Heart left ventricle (tissue), 16 donors: ENCODE data around the gene ANKRD44. TPM values are rescaled to one million over a fixed set of nuclear protein-coding genes. Genes with fewer than 3 reads are reported as not detected.
A peak's percentile ranks its signal among the peaks of the same experiment; 100 is the strongest.

Experiments
- ATAC-seq, 4 donors: fragments of 200-7000 bp; cut with Tn5 transposase; one replicate each; pipeline ENCODE4 v1.9.1; 2020 to 2022; ENCODE audit warnings: moderate library complexity in 4 of 4, mild to moderate bottlenecking in 3 of 4, moderate number of reproducible peaks in 1 of 4
- DNase-seq, 5 donors: peaks; one replicate each; pipeline ENCODE4 v3.0.0-alpha.2; 2020
- H3K27ac ChIP-seq, 12 donors: fragments of 200-600 bp; sonication (generic) in 4 of 12; one replicate each; pipeline versions ENCODE4 v1.5.0 to v1.8.0; 2016 to 2022; ENCODE audit warnings: mild to moderate bottlenecking in 2 of 12
- H3K27me3 ChIP-seq, 9 donors: fragments of 200-600 bp; sonication (generic) in 2 of 9; one replicate each; pipeline versions ENCODE4 v1.5.1 to v1.8.0; 2016 to 2022; ENCODE audit warnings: mild to moderate bottlenecking in 3 of 9
- H3K36me3 ChIP-seq, 9 donors: fragments of 200-600 bp; sonication (generic) in 2 of 9; one replicate each; pipeline versions ENCODE4 v1.5.0 to v1.8.0; 2018 to 2022; ENCODE audit warnings: mild to moderate bottlenecking in 2 of 9
- H3K4me1 ChIP-seq, 12 donors: fragments of 200-600 bp; sonication (generic) in 4 of 12; one replicate each; pipeline versions ENCODE4 v1.5.0 to v1.8.0; 2016 to 2022; ENCODE audit warnings: mild to moderate bottlenecking in 3 of 12
- H3K4me3 ChIP-seq, 12 donors: fragments of 200-600 bp; sonication (generic) in 4 of 12; one replicate each; pipeline versions ENCODE4 v1.5.0 to v1.8.0; 2017 to 2022; ENCODE audit warnings: mild to moderate bottlenecking in 9 of 12, moderate library complexity in 4 of 12
- H3K9me3 ChIP-seq, 12 donors: fragments of 200-600 bp; sonication (generic) in 4 of 12; one replicate each; pipeline versions ENCODE4 v1.5.0 to v1.8.0; 2016 to 2022; ENCODE audit warnings: mild to moderate bottlenecking in 1 of 12
- POLR2A ChIP-seq, 2 donors: fragments of 450-650 bp; IDR thresholded peaks; one replicate each; pipeline ENCODE4 v1.6.1; 2017; ENCODE audit warnings: antibody characterized with exemption in 2 of 2, mild to moderate bottlenecking in 2 of 2, moderate library complexity in 2 of 2
- WGBS, 4 donors: extraction: QIAGEN DNeasy Blood & Tissue Kit in 2 of 4; methylation state at CpG; one replicate each; pipeline versions ENCODE4 v1.1.5 to v1.1.7; 2013 to 2018; 5-methylcytosine and 5-hydroxymethylcytosine counted together
- intact Hi-C, 10 donors: fragments of 100-400 bp; cut with DNase I; formaldehyde crosslinking; loops; one replicate each; pipeline versions ENCODE4 v1.11.1 to v1.14.2; 2022
- polyA plus RNA-seq, 2 donors: library from polyadenylated mRNA; stranded (reverse); fragments of 200-250 nt; gene quantifications; one replicate each; pipeline ENCODE4 v1.2.3, GENCODE V29; 2013
- total RNA-seq, 9 donors: library from RNA; depleted of rRNA in 2 of 9; stranded (reverse); fragments of >200 nt in 2 of 9; fragmentation: NEBNext Ultra II Directional in 3 of 9; extraction: Animal tissue kit (Norgen Biotek cat#: 25700) in 3 of 9; gene quantifications; one replicate each; pipeline versions ENCODE4 v1.1.0 to v1.2.4, GENCODE V29; 2016 to 2023
- TF ChIP-seq, protein P1 (sequence below), 12 donors: fragments of 200-600 bp; sonication (generic) in 4 of 12; IDR thresholded peaks; one replicate each; pipeline versions ENCODE4 v1.5.0 to v1.8.0; 2018 to 2022; ENCODE audit warnings: antibody characterized with exemption in 12 of 12, mild to moderate bottlenecking in 5 of 12
- donor health status: ischemic (EF 13 %, LVEDD 7.1; RV severe dilation, severe dysfunction).
- donor health status: healthy with polysubstance abuse.
- donor health status: DM: no; HTN: yes; CAD: no.
- donor health status: DM: no; HTN: no; CAD: no.
- donor health status: ischemic (EF 25% LVEDD 6.9; RV normal size, moderate dysfunction).
- donor health status: ischemic (EF 25% LVEDD 5.7; RV mildly dilated, moderate dysfunction).
- donor health status: healthy.
- donor health status: DM: yes; HTN: yes; CAD: no.
- donor health status: ischemic (EF 35%, LVEDD 5.7; RV mildly dilated, moderate dysfunction).
- donor health status: nonischemic (EF 11% LVEDD 7.7; RV severe dilation, severe dysfunction).
- donor health status: DM: yes; HTN: yes; CAD: no.
- donor health status: PGD.
- donor health status: ischemic (EF 29% LVEDD 5.4; RV normal size, mild dysfunction).
- donor health status: nonischemic (EF 23%, LVEDD 6.1; RV moderate dilation, normal function).

Gene ANKRD44
- total and polyA plus RNA-seq, 11 donors, result 2.4 to 30.6 (median 8.4) TPM

DNA sequence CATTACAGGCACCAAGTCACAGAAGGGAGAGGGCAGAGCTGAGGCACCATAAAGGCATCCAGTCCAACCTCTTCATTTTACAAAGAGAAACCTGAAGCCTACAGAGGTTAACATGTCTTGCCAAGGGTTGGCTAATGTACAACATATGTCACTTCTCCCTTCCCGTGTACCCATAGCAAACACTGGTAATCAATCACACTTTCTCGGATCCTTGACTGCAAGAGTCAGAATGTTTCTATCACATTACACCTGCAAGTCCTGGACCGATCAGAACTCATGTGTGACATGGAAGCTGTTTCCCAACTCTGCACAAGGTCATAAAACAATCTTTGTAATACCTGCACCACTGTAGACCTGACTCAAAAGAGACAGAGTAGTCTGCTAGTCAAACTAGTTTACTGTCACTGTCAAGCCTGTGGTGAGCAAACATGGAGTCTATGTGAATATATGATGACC lies 6.0 kb downstream of the ANKRD44 start:
- DNase-seq, result no peak
- H3K4me3 ChIP-seq, result no peak overlapping the region
- intact Hi-C loops, result no loop called here
- no peaks in the 10 kb centered on the region for H3K9me3 ChIP-seq
- no peaks in the 10 kb centered on the region for H3K36me3 ChIP-seq
- 90 to 94% (median 90%) methylated on average over 3 of the region's 3 CpGs for WGBS, 4 donors
- H3K27me3 ChIP-seq, result no peaks in the 10 kb centered on the region
- H3K27ac ChIP-seq, result peak overlapping the region in 1 of 12 donors; percentile 91
- no peak for ATAC-seq
- TF ChIP-seq POLR2A (IDR thresholded peaks at IDR 0.05), result no peak
- TF ChIP-seq, protein P1, sequence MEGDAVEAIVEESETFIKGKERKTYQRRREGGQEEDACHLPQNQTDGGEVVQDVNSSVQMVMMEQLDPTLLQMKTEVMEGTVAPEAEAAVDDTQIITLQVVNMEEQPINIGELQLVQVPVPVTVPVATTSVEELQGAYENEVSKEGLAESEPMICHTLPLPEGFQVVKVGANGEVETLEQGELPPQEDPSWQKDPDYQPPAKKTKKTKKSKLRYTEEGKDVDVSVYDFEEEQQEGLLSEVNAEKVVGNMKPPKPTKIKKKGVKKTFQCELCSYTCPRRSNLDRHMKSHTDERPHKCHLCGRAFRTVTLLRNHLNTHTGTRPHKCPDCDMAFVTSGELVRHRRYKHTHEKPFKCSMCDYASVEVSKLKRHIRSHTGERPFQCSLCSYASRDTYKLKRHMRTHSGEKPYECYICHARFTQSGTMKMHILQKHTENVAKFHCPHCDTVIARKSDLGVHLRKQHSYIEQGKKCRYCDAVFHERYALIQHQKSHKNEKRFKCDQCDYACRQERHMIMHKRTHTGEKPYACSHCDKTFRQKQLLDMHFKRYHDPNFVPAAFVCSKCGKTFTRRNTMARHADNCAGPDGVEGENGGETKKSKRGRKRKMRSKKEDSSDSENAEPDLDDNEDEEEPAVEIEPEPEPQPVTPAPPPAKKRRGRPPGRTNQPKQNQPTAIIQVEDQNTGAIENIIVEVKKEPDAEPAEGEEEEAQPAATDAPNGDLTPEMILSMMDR (IDR thresholded peaks at IDR 0.05), result no peak
- H3K4me1 ChIP-seq, result peaks cover 0 to 68% (median 15%) of the 10 kb centered on the region in 12 donors

DNA sequence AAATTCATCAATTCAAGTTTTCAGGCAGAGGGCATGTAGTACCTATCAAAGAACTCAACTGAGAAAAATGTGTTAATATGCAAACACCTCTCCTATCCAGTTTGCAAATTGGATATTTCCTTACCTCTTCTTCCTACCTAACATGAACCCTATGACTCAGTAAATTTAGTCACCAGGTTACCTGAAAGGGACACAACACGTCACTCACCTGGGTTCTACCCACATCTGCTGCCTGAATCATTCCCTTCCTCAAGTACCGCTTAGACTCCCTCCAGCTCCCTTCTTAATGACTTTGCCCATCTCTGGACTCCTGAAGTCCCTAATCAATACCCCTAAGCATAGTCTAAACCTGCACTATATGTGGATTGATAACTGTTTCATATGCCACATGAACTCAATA lies 10.4 kb downstream of the ANKRD44 start:
- Histone ChIP-seq H3K9me3 (no peaks in the 10 kb centered on the region), H3K27me3 (no peaks in the 10 kb centered on the region), H3K36me3 (no peaks in the 10 kb centered on the region), H3K4me1 (peaks cover 0 to 74% (median 0%) of the 10 kb centered on the region in 12 donors), H3K4me3 (no peak overlapping the region), H3K27ac (peak overlapping the region in 1 of 12 donors; percentile 1)
- WGBS, 4 donors, result 74 to 99% (median 86%) methylated on average over 2 of the region's 2 CpGs
- no peak for DNase-seq
- TF ChIP-seq, protein P1 (IDR thresholded peaks at IDR 0.05), result no peak
- no peak for TF ChIP-seq POLR2A (IDR thresholded peaks at IDR 0.05)
- intact Hi-C loops, result no loop called here
- no peak for ATAC-seq

DNA sequence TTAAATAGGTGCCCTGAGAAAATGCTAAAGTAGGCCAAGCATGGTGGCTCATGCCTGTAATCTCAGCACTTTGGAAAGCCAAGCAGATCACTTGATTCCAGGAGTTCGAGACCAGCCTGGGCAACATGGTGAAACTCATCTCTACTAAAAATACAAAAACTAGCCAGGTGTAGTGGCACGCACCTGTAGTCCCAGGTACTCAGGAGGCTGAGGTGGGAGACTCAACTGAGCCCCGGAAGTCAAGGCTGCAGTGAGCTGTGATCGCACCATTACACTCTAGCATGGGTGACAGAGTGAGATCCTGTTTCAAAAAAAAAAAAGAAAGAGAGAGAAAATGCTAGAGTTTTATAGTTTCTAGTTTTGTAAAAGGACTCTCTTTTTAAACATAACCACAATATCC lies 12.0 kb downstream of the ANKRD44 start:
- no peak overlapping the region for H3K4me3 ChIP-seq
- H3K4me1 ChIP-seq, result peaks cover 0 to 74% (median 11%) of the 10 kb centered on the region in 12 donors
- H3K27me3 ChIP-seq, result no peaks in the 10 kb centered on the region
- peak overlapping the region in 1 of 12 donors; percentile 86 for H3K27ac ChIP-seq
- ATAC-seq (no peak), DNase-seq (no peak)
- no peaks in the 10 kb centered on the region for H3K36me3 ChIP-seq
- 94 to 99% (median 96%) methylated on average over 4 of the region's 4 CpGs for WGBS, 4 donors
- no peak for TF ChIP-seq POLR2A (IDR thresholded peaks at IDR 0.05)
- TF ChIP-seq, protein P1 (IDR thresholded peaks at IDR 0.05), result no peak
- intact Hi-C loops, result no loop called here
- no peaks in the 10 kb centered on the region for H3K9me3 ChIP-seq

DNA sequence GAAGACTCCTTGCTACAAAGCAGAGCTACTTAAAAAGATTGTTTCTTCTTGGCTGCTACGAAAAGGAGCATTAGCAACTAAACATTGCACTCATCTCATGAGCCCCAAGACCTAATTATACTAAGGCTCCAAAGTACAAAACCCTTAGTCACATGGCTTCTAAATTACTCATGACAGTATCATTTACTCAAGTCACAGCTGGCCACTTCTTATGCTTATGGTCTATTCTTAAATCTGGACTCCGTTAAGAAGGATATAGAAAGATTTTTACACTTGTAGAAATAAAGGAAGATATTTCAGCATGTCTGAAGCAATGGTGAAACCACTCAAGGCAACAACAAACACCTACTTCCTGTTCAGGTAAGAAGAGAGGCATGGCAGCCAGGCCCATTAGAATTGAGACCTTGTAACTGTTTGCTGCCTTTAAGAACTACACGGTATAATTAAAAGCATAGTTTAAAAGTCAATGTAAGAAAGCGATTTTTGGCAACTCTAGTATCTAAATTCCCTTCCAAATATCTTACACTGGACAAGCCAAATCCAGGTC lies 12.7 kb downstream of the ANKRD44 start:
- ATAC-seq (no peak), DNase-seq (no peak)
- Histone ChIP-seq H3K4me3 (no peak overlapping the region), H3K27me3 (no peaks in the 10 kb centered on the region), H3K4me1 (peaks cover 0 to 75% (median 17%) of the 10 kb centered on the region in 12 donors), H3K27ac (peak overlapping the region in 1 of 12 donors; percentile 86), H3K9me3 (no peaks in the 10 kb centered on the region), H3K36me3 (no peaks in the 10 kb centered on the region)
- TF ChIP-seq, protein P1 (IDR thresholded peaks at IDR 0.05), result no peak
- TF ChIP-seq POLR2A (IDR thresholded peaks at IDR 0.05), result no peak
- intact Hi-C loops, result no loop called here
- WGBS, 4 donors, result 91 to 96% (median 94%) methylated on average over 4 of the region's 4 CpGs
